ENCODE measurements around the gene PARP9. TPM values are rescaled to one million over a fixed set of nuclear protein-coding genes. Genes with fewer than 3 reads are reported as not detected.
A peak's percentile ranks its signal among the peaks of the same experiment; 100 is the strongest.
"Not testable (repeated sequence)": the region's sequence is repeated elsewhere in the genome, so short reads cannot be mapped to it uniquely, and the experiment has no call there.

The PARP9 gene
- total RNA-seq, 1 experiment from 2014 or later, result 3.8 TPM

DNA sequence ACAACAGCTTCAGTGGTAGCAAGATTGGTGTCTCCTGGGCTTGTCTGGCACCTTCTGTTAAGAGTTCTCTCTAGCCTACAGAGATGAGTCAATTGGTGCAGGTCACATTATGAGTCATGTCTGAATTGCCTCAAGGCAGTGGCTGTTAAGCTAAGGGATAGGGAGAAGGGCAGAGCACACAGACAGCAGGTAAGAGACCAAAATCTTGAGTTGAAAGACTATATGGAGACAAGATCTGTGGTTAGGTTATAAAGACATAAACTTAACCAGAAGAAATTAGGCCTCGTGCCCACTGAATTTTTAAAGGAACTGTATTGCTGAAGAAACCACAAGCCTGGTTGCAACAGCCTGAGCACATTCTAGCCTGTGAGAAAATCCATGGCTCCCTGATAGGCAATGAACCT is 30.2 kb downstream of the PARP9 start:
- in situ Hi-C loops (cut with HindIII; ENCODE audit: low sequenced_read_pairs), result no loop called here
- DNase-seq (ENCODE audit: low spot score), result no peak

DNA sequence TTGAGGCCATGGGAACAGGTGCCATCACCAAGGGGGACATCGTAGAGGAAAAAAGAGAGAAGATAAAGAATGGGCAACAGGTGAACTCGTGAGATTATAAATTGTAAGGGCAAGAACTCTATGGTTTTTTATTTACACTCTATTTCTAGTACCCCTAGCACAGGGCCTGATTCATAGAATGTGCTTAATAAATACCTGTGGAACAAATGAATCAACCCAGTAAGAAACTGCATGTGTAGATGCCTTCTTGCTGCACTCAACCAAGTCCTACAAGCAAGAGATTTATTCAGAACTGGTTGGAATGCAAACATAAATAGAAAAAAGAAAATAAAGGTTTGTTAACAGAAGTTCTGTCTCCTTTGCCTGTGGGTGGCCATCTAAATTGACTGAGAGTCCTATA is 30.6 kb downstream of the PARP9 start:
- in situ Hi-C loops (cut with HindIII; ENCODE audit: low sequenced_read_pairs), result no loop called here
- no peak for DNase-seq (ENCODE audit: low spot score)

DNA sequence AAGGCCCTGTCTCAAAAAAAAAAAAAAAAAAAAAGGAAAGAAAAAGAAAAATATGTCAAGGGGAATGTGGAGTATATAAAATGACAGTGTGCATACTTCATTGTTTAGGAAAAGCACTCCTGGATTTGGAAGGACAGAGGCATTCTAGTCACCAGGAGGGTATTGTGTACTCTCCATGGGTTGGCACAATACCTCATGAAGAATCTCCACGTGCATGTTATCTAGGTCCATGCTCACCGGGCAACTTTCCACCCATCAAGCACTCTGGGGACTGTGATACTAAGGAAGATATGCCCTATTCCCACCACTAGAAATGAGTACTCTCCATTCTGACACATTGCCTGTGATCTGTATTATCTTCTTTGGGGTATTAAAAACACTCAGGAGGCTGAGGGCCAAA is 33.9 kb downstream of the PARP9 start:
- no peak for DNase-seq (ENCODE audit: low spot score)
- in situ Hi-C loops (cut with HindIII; ENCODE audit: low sequenced_read_pairs), result no loop called here

DNA sequence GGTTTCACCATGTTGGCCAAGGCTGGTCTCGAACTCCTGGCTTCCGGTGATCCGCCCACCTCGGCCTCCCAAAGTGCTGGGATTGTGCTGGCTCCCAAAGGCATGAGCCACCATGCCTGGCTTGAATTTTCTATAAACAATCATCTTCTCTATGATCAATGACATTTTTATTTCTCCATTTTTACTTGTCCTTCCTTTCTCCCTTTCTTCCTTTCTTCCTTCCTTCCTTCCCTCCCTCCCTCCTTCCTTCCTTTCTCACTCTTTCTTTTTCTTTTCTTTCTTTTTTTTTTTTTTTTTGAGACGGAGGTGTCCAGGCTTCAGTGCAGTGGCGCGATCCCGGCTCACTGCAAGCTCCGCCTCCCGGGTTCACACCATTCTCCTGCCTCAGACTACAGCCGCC is 40.8 kb downstream of the PARP9 start:
- DNase-seq (ENCODE audit: low spot score), result no peak
- in situ Hi-C loops (cut with HindIII; ENCODE audit: low sequenced_read_pairs), result no loop called here

DNA sequence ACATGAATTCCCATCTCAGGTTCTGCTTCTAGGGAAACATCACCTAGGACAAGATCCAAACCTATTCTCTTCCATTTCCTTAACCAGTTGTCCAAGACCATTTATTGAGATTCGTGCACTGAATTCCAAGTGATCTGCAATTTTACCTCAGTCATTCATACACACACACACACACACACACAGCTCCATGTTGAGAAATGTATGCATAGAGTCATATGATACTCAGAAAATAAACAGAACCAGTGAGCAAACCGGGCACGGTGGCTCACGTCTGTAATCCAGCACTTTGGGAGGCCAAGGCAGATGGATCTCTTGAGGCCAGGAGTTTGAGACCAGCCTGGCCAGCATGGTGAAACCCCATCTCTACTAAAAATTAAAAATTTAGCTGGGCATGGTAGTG is 43.2 kb downstream of the PARP9 start:
- in situ Hi-C loops (cut with HindIII; ENCODE audit: low sequenced_read_pairs), result no loop called here
- no peak for DNase-seq (ENCODE audit: low spot score)

DNA sequence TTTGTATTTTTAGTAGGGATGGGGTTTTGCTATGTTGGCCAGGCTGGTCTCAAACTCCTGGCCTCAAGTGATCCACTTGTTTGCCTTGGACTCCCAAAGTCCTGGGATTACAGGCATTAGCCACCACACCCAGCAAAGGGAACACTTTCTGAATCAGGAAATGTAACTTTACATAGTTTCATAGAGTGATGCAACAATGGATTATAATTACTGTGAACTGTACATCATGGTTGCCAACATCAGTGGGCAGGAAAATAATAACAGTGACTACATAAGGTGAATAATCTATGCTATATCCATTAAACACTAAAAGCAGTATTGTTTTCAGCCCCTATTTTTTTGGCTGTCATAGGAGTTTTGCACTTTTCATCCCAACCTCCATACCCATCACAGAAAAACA is 44.4 kb downstream of the PARP9 start:
- no peak for DNase-seq (ENCODE audit: low spot score)
- in situ Hi-C loops (cut with HindIII; ENCODE audit: low sequenced_read_pairs), result no loop called here

DNA sequence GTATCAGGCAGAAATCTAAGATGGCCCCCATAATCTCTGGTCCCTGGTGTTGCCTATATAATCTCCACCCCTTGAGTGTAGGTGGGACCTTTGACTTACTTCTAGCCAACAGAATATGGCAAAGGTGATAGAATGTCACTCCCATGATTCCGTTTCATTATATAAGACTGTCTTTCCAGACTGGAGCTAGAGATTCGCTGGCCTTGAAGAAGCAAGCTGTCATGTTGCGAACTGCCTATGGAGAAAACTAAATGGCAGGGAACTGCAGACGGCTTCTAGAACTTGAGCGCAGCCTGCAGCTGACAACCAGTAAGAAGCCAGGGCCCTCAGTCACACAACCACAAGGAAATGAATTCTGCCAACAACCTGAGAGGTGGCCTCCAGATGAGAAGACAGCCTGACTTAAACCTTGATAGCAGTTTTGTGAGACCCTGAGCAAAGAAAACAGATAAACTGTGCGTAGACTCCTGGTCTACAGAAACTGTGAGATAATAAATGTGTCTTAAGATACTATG is 47.2 kb downstream of the PARP9 start:
- in situ Hi-C loops (cut with HindIII; ENCODE audit: low sequenced_read_pairs), result no loop called here
- DNase-seq (ENCODE audit: low spot score), result no peak

DNA sequence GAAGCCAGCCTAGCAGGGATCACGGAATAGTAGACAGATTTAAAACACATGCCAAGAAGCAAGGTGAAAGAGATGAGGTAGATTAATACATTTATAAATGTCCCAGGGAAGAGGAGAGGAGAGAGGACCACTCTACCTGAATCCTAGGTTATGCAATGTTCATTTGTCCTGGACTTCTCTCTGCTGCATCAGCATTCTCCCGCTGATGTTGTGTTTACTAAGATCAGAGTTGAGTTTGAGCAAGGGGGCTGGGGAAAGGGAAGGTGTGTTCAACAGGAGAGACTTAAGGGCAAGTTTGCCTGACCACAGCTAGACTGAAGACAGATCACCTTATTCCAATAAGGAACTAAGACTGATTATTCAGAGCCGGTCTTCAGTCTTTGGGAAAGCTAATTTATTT is 48.2 kb downstream of the PARP9 start:
- in situ Hi-C loops (cut with HindIII; ENCODE audit: low sequenced_read_pairs), result no loop called here
- no peak for DNase-seq (ENCODE audit: low spot score)

DNA sequence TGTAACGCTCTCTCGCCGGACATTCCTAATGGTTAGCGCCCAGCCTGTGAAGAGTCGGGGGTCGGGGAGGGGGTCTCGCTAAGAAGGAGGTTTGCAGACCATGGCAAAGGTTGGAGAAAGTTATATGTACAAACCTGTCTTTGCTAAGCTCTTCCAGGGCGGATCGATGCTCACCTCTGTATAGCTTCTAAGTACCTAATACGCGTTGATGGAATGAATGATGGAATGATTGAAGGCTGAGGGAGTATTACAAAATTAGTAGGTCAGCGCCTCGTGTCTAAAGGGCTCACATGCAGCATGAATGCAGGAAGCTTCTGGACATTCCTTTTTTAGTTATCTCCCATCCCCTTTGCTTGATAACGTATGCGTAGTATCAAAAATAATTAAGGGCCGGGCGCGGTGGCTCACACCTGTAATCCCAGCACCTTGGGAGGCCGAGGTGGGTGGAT is 49.1 kb downstream of the PARP9 start:
- in situ Hi-C loops (cut with HindIII; ENCODE audit: low sequenced_read_pairs), result no loop called here
- DNase-seq (ENCODE audit: low spot score), result no peak

DNA sequence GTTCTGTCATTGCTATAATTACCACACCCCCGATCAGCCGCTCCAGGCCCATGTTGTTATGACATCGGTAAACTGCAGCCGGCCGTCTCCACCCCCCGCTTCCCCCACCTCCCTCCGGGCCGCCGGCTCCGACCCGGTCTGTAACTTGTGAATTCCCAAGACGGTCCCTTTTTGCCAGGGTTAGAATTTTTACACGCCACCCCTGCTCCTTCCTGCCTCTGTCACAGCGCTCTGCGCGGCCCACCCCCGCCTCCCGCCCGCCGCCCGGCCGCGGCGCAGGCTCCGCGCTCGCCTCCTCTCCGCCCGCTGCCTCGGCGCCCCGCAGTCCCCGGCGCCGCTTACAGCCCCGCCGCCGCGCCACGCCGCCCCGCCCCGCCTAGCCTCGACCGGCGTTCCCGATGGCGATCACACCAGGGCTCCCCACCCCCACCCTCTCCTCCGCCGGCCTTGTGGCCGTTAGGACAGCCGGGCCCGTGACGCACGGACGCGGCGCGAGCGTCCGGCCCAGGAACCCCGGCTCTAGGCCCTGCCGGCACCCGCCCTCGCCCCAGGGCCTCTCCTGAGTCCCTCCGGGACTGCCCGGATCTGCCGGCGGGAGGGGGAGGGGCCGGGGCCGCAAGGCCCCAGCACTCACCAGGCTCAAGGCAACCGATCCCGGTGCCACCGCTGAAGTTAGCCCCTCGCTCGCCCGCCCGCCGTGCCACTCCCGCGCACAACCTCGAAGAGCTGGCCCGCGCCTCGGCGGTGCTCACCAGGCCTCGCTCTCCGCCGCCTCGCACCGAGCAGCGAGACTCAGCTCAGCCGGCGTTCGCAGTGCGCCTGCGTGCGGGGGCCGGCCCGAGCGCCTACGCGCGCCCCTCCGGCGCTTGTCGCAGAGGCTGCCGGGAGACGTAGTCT is 49.7 kb downstream of the PARP9 start, which contains the start of gene KPNA1:
KPNA1 (minus strand) TSS at position 817 of the 897 bp plus-strand sequence. CDS start 18,374 bp downstream, outside the sequence.
- DNase-seq (ENCODE audit: low spot score), result peak; percentile 87
- in situ Hi-C loops (cut with HindIII; ENCODE audit: low sequenced_read_pairs), result no loop called here

DNA sequence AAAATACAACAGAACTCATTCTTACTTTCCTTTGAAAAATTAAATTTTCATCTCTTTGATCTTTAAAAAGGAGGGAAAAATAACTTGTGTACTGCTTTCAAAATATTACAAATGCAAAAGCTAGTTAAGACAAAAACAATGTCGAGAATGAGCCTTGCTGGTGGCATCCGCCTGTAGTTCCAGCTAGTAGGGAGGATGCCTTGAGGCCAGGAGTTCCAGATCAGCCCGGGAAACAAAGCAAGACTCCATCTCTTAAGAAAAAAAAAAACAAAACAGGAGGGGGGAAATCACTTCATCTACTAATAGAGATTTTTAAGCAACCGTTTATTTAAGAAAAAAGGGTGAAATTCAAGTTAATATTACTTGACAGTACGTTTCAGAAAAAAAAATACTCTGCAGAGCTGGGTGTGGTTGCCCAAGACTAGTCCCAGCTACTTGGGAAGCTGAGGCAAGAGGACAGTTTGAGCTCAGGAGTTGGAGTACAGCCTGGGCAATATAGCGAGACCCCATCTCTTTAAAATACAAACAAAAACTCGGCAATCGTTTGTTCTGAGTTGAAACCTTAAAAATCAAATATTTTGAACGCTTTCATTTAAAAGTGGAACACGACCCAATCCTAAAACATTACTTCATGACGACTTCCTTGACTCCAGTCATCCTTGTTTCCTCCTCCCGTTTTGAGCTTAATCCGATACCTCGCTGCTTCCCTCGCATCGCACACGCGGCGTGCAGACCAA is 50.5 kb downstream of the PARP9 start:
- in situ Hi-C loops (cut with HindIII; ENCODE audit: low sequenced_read_pairs), result no loop called here
- no peak for DNase-seq (ENCODE audit: low spot score)

DNA sequence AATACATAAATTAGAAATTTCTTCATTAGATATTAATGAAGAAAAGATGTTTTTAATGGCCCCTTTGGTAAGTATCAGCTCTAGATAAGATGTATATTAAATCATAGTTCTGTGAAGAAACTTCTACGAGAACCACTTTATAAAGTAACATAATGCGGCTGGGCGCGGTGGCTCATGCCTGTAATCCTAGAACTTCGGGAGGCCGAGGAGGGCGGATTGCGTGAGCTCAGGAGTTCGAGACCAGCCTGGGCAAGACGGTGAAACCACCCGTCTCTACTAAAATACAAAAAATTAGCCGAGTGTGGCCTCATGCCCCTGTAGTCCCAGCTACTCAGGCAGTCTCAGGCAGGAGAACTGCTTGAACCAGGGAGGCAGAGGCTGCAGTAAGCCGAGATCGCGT is 51.8 kb downstream of the PARP9 start:
- in situ Hi-C loops (cut with HindIII; ENCODE audit: low sequenced_read_pairs), result no loop called here
- DNase-seq (ENCODE audit: low spot score), result no peak

DNA sequence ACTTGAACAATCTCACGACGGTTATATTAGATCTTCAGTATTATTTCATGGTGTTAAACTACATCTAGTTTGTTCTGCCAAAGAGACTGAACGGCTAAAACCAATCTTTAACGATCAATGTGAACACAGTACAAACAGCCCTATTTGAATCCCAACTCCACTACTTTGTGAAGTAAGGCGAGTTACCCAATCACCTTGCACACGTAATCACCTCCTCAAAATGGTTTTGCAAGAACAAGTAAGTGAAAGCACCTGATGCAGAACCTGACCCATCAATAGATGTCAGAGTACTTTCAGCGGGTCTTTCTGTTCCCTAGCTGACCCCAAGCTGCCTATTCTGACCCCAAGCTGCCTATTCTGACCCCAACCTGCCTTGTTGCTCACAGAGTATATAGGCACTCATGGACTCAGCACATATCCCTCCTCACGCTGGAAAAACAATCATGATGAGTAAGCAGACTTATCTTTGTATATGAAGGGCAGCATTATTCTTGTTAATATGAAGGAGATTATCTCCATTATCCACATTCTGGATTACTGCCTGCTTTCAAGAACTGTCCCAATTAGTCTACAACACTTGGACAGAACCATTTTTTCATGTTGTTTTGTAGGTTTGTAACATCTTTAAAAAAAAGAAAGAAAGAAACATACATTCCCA is 53.1 kb downstream of the PARP9 start:
- in situ Hi-C loops (cut with HindIII; ENCODE audit: low sequenced_read_pairs), result no loop called here
- no peak for DNase-seq (ENCODE audit: low spot score)

DNA sequence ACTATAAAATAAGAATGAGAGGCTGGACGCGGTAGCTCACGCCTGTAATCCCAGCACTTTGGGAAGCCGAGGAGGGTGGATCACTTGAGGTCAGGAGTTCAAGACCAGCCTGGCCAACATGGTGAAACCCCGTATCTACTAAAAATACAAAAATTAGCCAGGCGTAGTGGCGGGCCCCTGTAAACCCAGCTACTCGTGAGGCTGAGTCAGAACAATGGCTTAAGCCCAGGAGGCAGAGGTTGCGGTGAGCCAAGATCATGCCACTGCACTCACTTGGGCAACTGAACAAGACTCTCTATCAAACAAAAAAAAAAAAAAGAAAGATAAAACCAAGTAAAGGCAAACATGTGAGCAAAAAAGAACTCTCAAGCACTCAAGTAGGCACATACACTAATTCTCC is 55.2 kb downstream of the PARP9 start:
- DNase-seq (ENCODE audit: low spot score), result not testable (repeated sequence)

DNA sequence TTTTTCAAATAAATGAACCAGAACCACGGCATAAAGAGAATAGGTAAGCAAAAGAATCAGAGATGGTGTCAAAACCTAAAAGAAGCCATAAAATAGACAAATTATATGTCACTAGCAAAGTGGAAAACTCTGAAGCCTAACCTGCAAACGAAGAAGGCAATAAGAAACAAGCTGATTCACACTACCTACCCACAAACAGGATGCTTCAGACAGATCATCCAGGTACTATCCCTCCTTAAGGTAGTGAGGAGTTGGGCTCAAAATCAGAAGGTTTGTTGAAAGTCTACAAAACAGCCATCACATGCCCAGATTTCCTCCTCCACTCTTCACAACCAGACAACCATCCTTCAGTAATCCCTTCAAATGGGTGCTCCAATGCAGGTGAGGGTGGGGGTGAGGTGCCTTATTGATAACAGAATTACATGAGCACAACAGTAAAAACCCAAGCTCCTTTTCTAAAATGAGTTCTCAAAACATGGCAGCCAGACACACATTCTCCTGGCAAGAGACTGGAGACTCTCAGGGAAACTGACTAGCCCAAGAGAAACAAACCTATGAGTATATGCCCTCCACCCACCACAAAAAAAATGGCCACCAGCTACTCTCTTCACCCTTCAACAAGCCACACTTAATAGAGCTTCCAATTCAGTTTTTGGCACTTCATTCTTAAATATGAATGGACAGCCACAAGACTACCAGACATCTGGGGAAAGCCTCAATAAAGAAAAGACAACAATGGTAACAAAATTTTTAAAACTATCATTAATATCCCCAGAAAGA is 55.8 kb downstream of the PARP9 start:
- in situ Hi-C loops (cut with HindIII; ENCODE audit: low sequenced_read_pairs), result no loop called here
- DNase-seq (ENCODE audit: low spot score), result no peak

More for the DNA sequence above, 55.2 kb downstream of the PARP9 start:
- in situ Hi-C loops (cut with HindIII; ENCODE audit: low sequenced_read_pairs), result not testable (repeated sequence)

DNA sequence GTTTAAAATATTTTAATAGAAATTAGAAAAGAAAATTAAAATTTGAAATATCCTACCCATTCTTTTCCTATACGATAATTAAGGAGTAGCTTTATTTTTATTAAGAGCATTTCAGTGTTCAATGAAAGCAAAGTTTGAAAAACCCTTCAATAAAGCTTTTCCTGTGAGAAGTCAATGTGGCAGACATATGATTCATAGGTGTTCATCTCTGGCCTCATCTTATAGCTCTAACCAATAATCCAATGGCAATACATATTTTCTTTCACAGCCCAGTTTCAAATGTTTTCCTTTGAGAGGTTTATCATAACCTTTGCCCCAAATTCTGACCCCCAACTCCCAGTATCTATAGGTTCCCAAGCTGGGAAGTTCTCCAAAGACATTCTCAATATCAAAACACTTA is 57.6 kb downstream of the PARP9 start:
- in situ Hi-C loops (cut with HindIII; ENCODE audit: low sequenced_read_pairs), result no loop called here
- no peak for DNase-seq (ENCODE audit: low spot score)

DNA sequence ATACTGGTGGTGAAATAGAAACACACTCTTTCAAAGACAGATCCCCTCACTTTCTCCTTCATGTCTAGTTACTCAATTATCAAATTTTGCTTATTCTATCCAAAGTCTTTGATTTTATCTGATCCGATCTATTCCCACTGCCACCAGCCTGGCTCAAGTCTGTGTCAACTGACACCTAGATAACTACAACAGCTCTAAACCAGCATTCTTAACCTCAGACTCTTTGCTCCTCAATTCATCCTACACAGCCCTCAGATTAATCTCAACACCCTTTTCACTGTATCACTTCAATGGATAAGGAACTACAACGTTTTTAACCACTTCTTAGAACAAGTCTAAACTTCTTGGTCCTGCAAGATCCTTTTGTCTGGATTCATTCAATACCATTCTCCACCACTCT is 58.4 kb downstream of the PARP9 start:
- in situ Hi-C loops (cut with HindIII; ENCODE audit: low sequenced_read_pairs), result no loop called here
- no peak for DNase-seq (ENCODE audit: low spot score)

DNA sequence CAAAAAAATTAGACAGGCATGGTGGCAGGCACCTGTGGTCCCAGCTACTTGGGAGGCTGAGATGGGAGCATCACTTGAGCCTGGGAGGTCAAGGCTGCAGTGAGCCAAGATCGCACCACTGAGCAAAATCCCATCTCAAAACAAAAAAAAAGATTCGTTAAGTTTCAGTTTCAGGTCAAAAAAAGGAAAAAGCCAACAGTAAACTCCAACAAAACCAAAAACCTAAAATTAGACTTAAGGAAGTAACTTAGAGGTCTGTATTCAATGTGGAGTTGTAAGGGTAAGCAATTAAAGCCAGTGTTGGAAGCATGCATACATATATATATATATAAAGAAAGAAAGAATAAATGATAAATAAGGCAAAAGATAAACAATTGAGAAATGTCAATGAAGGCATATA is 61.2 kb downstream of the PARP9 start:
- DNase-seq (ENCODE audit: low spot score), result no peak

DNA sequence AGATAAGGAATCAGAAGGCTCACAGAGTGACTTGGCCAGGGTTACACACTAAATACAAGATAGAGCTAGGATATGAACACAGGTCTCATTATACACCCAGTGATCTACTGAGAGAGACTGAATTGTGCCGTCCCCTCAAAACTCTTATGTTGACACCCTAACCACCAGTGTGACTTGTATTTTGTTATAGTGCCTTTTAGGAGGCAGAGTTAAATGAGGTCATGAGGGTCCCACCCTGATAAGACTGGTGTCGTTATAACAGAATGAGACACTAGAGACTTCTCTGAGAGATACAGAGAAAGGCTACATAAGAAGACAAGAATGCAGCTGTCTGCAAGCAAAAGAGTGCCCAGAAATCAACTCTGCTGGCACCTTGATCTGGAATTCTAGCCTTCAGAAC is 62.0 kb downstream of the PARP9 start:
- in situ Hi-C loops (cut with HindIII; ENCODE audit: low sequenced_read_pairs), result no loop called here

More for the DNA sequence above, 61.2 kb downstream of the PARP9 start:
- in situ Hi-C loops (cut with HindIII; ENCODE audit: low sequenced_read_pairs), result no loop called here

More for the DNA sequence above, 62.0 kb downstream of the PARP9 start:
- DNase-seq (ENCODE audit: low spot score), result no peak

All from G401 (cell line).